ENCODE measurements around the gene TXNL4A. TPM values are rescaled to one million over a fixed set of nuclear protein-coding genes. Genes with fewer than 3 reads are reported as not detected.

TXNL4A gene
- total and polyA plus RNA-seq, 2 experiments from 2014 or later, result 71.9 to 227 TPM

- no peak for TF ChIP-seq EZH2 (IDR thresholded peaks at IDR 0.05; ENCODE audit: borderline replicate concordance)
- H3K27ac ChIP-seq, result no peak overlapping the region
- peaks cover 28% of the 10 kb centered on the region for H3K4me1 ChIP-seq (ENCODE audit: insufficient read depth)
- peaks cover 68% of the 10 kb centered on the region for H3K79me2 ChIP-seq
- no peaks in the 10 kb centered on the region for H3K9me2 ChIP-seq (replicated peaks; ENCODE audit: insufficient read depth)
- H3K4me2 ChIP-seq, result no peak overlapping the region
- H3K9me3 ChIP-seq (ENCODE audit: low read depth), result no peaks in the 10 kb centered on the region
- H4K20me1 ChIP-seq (ENCODE audit: insufficient read depth, poor library complexity, severe bottlenecking), result peaks cover 4% of the 10 kb centered on the region
- H3K36me3 ChIP-seq (replicated peaks; ENCODE audit: insufficient read depth, low read depth), result no peaks in the 10 kb centered on the region
- no peak for DNase-seq (ENCODE audit: low spot score)
- no peaks in the 10 kb centered on the region for H3K27me3 ChIP-seq
- no peak overlapping the region for H2AFZ ChIP-seq
- no peak overlapping the region for H3K4me3 ChIP-seq
- WGBS (ENCODE audit: low lambda C conversion rate, missing lambda C conversion rate), result 97% methylated on average over 9 of the region's 9 CpGs
Observed at GRCh38 chr18:79938196-79938595, 50.2 kb downstream of the TXNL4A start.

GRCh38 chr18:79937103-79937860, 51.1 kb downstream of the TXNL4A start:
- Histone ChIP-seq H3K79me2 (peaks cover 74% of the 10 kb centered on the region), H3K36me3 (replicated peaks; ENCODE audit: insufficient read depth, low read depth) (no peaks in the 10 kb centered on the region), H4K20me1 (ENCODE audit: insufficient read depth, poor library complexity, severe bottlenecking) (no peaks in the 10 kb centered on the region), H3K27me3 (no peaks in the 10 kb centered on the region), H3K9me2 (replicated peaks; ENCODE audit: insufficient read depth) (no peaks in the 10 kb centered on the region), H2AFZ (no peak overlapping the region), H3K9me3 (ENCODE audit: low read depth) (peaks cover 7% of the 10 kb centered on the region), H3K27ac (no peak overlapping the region), H3K4me3 (no peak overlapping the region), H3K4me1 (ENCODE audit: insufficient read depth) (peaks cover 23% of the 10 kb centered on the region), H3K4me2 (no peak overlapping the region)
- no peak for TF ChIP-seq EZH2 (IDR thresholded peaks at IDR 0.05; ENCODE audit: borderline replicate concordance)
- no peak for DNase-seq (ENCODE audit: low spot score)
- 97% methylated on average over 25 of the region's 25 CpGs for WGBS (ENCODE audit: low lambda C conversion rate, missing lambda C conversion rate)

- H3K4me3 ChIP-seq, result no peak overlapping the region
- no peak for DNase-seq (ENCODE audit: low spot score)
- TF ChIP-seq EZH2phosphoT487 (IDR thresholded peaks at IDR 0.05; ENCODE audit: low read depth, severe bottlenecking, unreplicated experiment), result no peak
- no peak for TF ChIP-seq EZH2 (IDR thresholded peaks at IDR 0.05; ENCODE audit: borderline replicate concordance)
- TF ChIP-seq CTCF (IDR thresholded peaks at IDR 0.05; ENCODE audit: poor library complexity), result no peak
- peaks cover 78% of the 10 kb centered on the region for H3K79me2 ChIP-seq
- no peak overlapping the region for H3K27ac ChIP-seq
- peaks cover 16% of the 10 kb centered on the region for H3K4me1 ChIP-seq (ENCODE audit: insufficient read depth)
- H3K27me3 ChIP-seq, result no peaks in the 10 kb centered on the region
- H2AFZ ChIP-seq, result no peak overlapping the region
- 82% methylated on average over 12 of the region's 12 CpGs for WGBS (ENCODE audit: low lambda C conversion rate, missing lambda C conversion rate)
- no peak overlapping the region for H3K4me2 ChIP-seq
- H3K9me3 ChIP-seq (ENCODE audit: low read depth), result peaks cover 11% of the 10 kb centered on the region
- no peaks in the 10 kb centered on the region for H4K20me1 ChIP-seq (ENCODE audit: insufficient read depth, poor library complexity, severe bottlenecking)
- no peaks in the 10 kb centered on the region for H3K36me3 ChIP-seq (replicated peaks; ENCODE audit: insufficient read depth, low read depth)
- no peaks in the 10 kb centered on the region for H3K9me2 ChIP-seq (replicated peaks; ENCODE audit: insufficient read depth)
Observed at GRCh38 chr18:79936641-79937040, 51.7 kb downstream of the TXNL4A start.

GRCh38 chr18:79935925-79936324, 52.4 kb downstream of the TXNL4A start:
- TF ChIP-seq CTCF (IDR thresholded peaks at IDR 0.05; ENCODE audit: poor library complexity) (no peak), EZH2 (IDR thresholded peaks at IDR 0.05; ENCODE audit: borderline replicate concordance) (no peak), EZH2phosphoT487 (IDR thresholded peaks at IDR 0.05; ENCODE audit: low read depth, severe bottlenecking, unreplicated experiment) (no peak)
- Histone ChIP-seq H3K36me3 (replicated peaks; ENCODE audit: insufficient read depth, low read depth) (no peaks in the 10 kb centered on the region), H2AFZ (no peak overlapping the region), H3K4me1 (ENCODE audit: insufficient read depth) (peaks cover 14% of the 10 kb centered on the region), H3K4me2 (no peak overlapping the region), H4K20me1 (ENCODE audit: insufficient read depth, poor library complexity, severe bottlenecking) (no peaks in the 10 kb centered on the region), H3K9me2 (replicated peaks; ENCODE audit: insufficient read depth) (no peaks in the 10 kb centered on the region), H3K9me3 (ENCODE audit: low read depth) (peaks cover 18% of the 10 kb centered on the region), H3K79me2 (peaks cover 78% of the 10 kb centered on the region), H3K27me3 (no peaks in the 10 kb centered on the region), H3K27ac (no peak overlapping the region), H3K4me3 (no peak overlapping the region)
- 91% methylated on average over 6 of the region's 6 CpGs for WGBS (ENCODE audit: low lambda C conversion rate, missing lambda C conversion rate)
- DNase-seq (ENCODE audit: low spot score), result no peak

Data from hepatocyte (in vitro differentiated cells).